Skeletal muscle tissue (tissue), 4 donors: ENCODE results near the gene COL15A1. TPM values are rescaled to one million over a fixed set of nuclear protein-coding genes. Genes with fewer than 3 reads are reported as not detected.

Experiments
- H3K27ac ChIP-seq: one replicate; pipeline ENCODE4 v1.7.0; 2013; ENCODE audit warnings: mild to moderate bottlenecking, low read depth, low read length, inconsistent platforms
- H3K27me3 ChIP-seq, 3 donors: one replicate each; pipeline ENCODE4 v1.7.0; 2013; ENCODE audit warnings: low read length in 3 of 3; ENCODE audit not compliant: control insufficient read depth in 3 of 3, insufficient read depth in 3 of 3
- H3K36me3 ChIP-seq, 3 donors: one replicate each; pipeline ENCODE4 v1.7.0; 2013; ENCODE audit warnings: low read length in 3 of 3; ENCODE audit not compliant: control insufficient read depth in 3 of 3, insufficient read depth in 3 of 3
- H3K4me1 ChIP-seq, 3 donors: one replicate each; pipeline ENCODE4 v1.7.0; 2013; ENCODE audit warnings: low read length in 3 of 3, mild to moderate bottlenecking in 3 of 3; ENCODE audit not compliant: control insufficient read depth in 3 of 3, insufficient read depth in 3 of 3
- H3K4me3 ChIP-seq, 3 donors: one replicate each; pipeline ENCODE4 v1.7.0; 2013; ENCODE audit warnings: low read length in 3 of 3
- H3K9ac ChIP-seq, 3 donors: one replicate each; pipeline ENCODE4 v1.7.0; 2013; ENCODE audit warnings: low read length in 3 of 3, mild to moderate bottlenecking in 3 of 3, moderate library complexity in 2 of 3, low read depth in 1 of 3
- H3K9me3 ChIP-seq, 3 donors: one replicate each; pipeline ENCODE4 v1.7.0; 2013; ENCODE audit warnings: low read length in 3 of 3; ENCODE audit not compliant: control insufficient read depth in 3 of 3
- total RNA-seq: library from RNA; depleted of rRNA; stranded (reverse); fragments of >200 nt; gene quantifications from one replicate; pipeline ENCODE4 v1.2.3, GENCODE V29; 2014
- donor health status: Osteomylitis.

The COL15A1 gene
- total RNA-seq, 1 donor from 2014 or later, result 178 TPM

GRCh38 chr9:99073985-99074901 lies 130.5 kb downstream of the COL15A1 start:
- H3K9me3 ChIP-seq, result no peaks in the 10 kb centered on the region
- H3K36me3 ChIP-seq, result peaks cover 0 to 3% (median 0%) of the 10 kb centered on the region in 3 donors
- no peak overlapping the region for H3K27ac ChIP-seq

DNA sequence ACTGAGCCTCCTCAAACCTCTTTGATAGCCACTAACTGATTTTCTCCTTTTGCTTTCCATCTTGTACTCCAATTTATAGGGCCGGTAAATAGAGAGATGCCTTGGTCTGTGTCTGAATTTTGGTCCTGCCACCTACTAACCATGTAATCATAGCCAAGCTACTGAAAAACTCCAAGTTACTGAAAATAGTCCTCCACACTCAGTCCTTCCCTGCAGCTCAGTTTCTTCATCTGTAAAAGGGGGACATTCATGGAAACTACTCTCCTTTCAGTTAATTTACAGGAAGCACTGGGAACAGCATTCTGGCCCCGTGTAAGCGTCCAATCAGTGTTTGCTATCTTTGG lies 131.2 kb downstream of the COL15A1 start:
- Histone ChIP-seq H3K36me3 (no peaks in the 10 kb centered on the region), H3K27ac (no peak overlapping the region), H3K9me3 (peaks cover 0 to 2% (median 0%) of the 10 kb centered on the region in 3 donors), H3K27me3 (no peaks in the 10 kb centered on the region), H3K4me3 (no peak overlapping the region), H3K4me1 (peaks cover 6 to 14% (median 12%) of the 10 kb centered on the region in 3 donors), H3K9ac (no peak overlapping the region)

More at GRCh38 chr9:99073985-99074901, 130.5 kb downstream of the COL15A1 start:
- Histone ChIP-seq H3K9ac (no peak overlapping the region), H3K4me1 (peaks cover 6 to 15% (median 14%) of the 10 kb centered on the region in 3 donors), H3K4me3 (no peak overlapping the region), H3K27me3 (no peaks in the 10 kb centered on the region)

- H3K27ac ChIP-seq, result no peak overlapping the region
- no peak overlapping the region for H3K9ac ChIP-seq
- no peaks in the 10 kb centered on the region for H3K27me3 ChIP-seq
- peaks cover 0 to 2% (median 0%) of the 10 kb centered on the region in 3 donors for H3K9me3 ChIP-seq
- H3K36me3 ChIP-seq, result no peaks in the 10 kb centered on the region
- peaks cover 6 to 14% (median 12%) of the 10 kb centered on the region in 3 donors for H3K4me1 ChIP-seq
- no peak overlapping the region for H3K4me3 ChIP-seq
Measured at GRCh38 chr9:99075246-99075912, 131.7 kb downstream of the COL15A1 start.

DNA sequence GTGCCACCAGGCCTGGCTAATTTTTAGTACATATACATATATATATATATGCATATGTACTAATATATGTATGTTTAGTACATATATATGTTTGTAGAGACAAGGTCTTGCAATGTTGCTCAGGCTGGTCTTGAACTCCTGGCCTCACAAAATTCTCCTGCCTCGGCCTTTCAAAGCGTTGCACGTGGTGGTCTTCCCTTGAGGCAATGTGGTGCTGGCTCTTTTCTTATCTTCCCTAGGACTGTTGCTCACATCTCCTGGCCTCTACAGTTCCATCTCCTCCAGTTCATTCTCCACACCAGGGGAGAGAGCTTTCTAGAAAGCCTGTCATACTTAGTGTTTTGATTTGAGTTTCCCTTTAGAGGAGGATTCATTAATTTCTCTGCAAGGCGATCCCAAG lies 132.3 kb downstream of the COL15A1 start:
- H3K36me3 ChIP-seq, result no peaks in the 10 kb centered on the region
- no peak overlapping the region for H3K9ac ChIP-seq
- no peak overlapping the region for H3K4me3 ChIP-seq
- H3K4me1 ChIP-seq, result peaks cover 6 to 14% (median 8%) of the 10 kb centered on the region in 3 donors
- H3K27me3 ChIP-seq, result no peaks in the 10 kb centered on the region
- peaks cover 0 to 2% (median 0%) of the 10 kb centered on the region in 3 donors for H3K9me3 ChIP-seq
- no peak overlapping the region for H3K27ac ChIP-seq

GRCh38 chr9:99076483-99077171 lies 132.9 kb downstream of the COL15A1 start:
- no peak overlapping the region for H3K9ac ChIP-seq
- H3K27ac ChIP-seq, result no peak overlapping the region
- no peaks in the 10 kb centered on the region for H3K27me3 ChIP-seq
- peaks cover 2 to 8% (median 6%) of the 10 kb centered on the region in 3 donors for H3K4me1 ChIP-seq
- no peak overlapping the region for H3K4me3 ChIP-seq
- H3K9me3 ChIP-seq, result peaks cover 0 to 2% (median 0%) of the 10 kb centered on the region in 3 donors
- H3K36me3 ChIP-seq, result no peaks in the 10 kb centered on the region

DNA sequence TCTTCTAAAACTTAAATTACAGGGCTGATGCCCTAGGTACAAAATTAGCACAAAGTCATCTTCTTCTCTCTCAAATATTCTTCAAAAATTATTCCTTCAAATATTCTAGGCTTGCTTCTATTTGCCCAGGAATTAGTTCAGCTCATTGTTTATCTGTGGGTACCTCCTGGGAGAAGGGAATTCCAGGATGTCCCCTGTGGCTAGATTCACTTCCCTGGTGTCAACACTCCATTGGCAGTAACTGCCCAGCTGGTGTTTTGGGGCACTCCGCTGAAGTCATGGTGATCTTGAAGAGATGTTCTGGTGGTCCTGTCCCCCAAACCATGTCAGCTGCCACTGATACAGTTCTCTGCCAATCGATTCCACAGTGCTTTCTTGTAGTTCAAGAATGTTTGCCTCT lies 135.0 kb downstream of the COL15A1 start:
- peaks cover 0 to 2% (median 0%) of the 10 kb centered on the region in 3 donors for H3K9me3 ChIP-seq
- H3K27ac ChIP-seq, result no peak overlapping the region
- no peak overlapping the region for H3K4me3 ChIP-seq
- H3K4me1 ChIP-seq, result peaks cover 0 to 6% (median 4%) of the 10 kb centered on the region in 3 donors
- H3K9ac ChIP-seq, result no peak overlapping the region
- H3K27me3 ChIP-seq, result no peaks in the 10 kb centered on the region
- H3K36me3 ChIP-seq, result no peaks in the 10 kb centered on the region

GRCh38 chr9:99079542-99079941 lies 135.8 kb downstream of the COL15A1 start:
- no peaks in the 10 kb centered on the region for H3K27me3 ChIP-seq
- H3K4me1 ChIP-seq, result peaks cover 0 to 6% (median 4%) of the 10 kb centered on the region in 3 donors
- H3K27ac ChIP-seq, result no peak overlapping the region
- H3K9ac ChIP-seq, result no peak overlapping the region
- no peak overlapping the region for H3K4me3 ChIP-seq
- peaks cover 0 to 2% (median 0%) of the 10 kb centered on the region in 3 donors for H3K9me3 ChIP-seq
- H3K36me3 ChIP-seq, result no peaks in the 10 kb centered on the region

DNA sequence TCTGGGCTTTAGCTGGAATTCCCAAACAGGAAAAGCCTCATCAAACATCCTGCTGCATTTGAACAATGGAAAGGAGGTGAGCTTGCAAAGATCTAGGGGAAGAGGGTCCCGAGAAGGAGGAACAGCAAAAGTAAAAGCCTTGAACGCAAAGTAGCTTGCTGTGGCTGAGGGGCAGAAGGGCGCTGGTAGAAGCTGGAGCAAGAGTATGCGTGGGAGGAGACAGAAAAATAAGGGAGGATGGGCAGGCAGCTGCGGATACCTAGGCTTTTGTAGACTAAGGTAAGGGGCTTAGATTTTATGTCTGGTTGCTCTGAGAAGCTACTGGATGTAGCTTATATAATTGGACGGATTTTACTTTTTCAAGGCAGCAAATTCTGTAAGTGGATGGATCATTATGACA lies 139.3 kb downstream of the COL15A1 start:
- Histone ChIP-seq H3K27ac (no peak overlapping the region), H3K4me3 (no peak overlapping the region), H3K9me3 (peaks cover 0 to 2% (median 0%) of the 10 kb centered on the region in 3 donors), H3K4me1 (peaks cover 3 to 5% (median 4%) of the 10 kb centered on the region in 3 donors), H3K36me3 (no peaks in the 10 kb centered on the region), H3K9ac (no peak overlapping the region), H3K27me3 (no peaks in the 10 kb centered on the region)

DNA sequence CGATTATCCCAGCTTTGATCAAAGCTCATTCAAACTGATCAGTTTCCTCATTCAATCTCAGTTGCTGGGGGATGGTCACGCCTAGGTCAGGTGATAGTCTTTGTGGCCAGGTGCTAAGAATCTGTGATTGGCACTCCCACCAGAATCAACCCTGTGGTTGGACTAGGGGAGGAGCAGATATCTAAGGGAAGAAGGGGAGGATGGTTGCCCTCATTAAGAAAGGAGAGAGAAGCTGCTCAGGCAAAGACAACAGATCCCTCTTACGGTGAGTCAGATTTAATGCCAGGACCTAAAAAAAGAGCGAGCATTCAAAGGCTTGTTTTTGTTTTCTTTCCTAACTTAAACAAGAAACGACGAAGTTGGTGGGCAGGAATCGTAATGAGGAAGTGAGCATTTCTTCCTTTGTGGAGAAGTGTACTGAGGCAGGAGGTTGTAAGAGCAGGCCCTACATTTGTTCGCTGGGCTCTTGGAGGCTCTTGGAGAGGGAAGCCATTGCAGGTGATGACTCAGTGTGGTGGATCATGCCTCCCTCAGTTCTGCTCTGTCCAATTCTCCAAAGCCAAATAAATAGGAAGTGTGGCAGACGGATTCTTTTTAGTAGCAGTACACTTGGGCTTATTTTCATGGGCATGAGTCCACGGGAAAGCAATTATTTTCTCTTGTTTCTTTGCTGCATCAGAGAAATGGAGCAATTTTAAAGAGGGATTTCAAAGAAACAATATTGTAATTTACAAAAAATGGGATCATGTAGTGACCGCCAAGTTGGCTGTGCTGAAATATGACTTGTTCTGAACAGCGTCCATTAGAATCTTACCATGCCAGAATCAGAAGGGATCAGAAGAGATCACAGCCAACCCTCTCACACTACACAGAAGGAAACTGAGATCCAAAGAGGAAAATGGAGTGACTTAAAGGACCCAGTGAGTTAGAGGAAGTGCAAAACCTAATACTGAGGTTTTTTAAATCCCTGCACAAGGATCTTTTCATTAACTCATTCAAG lies 142.5 kb downstream of the COL15A1 start:
- Histone ChIP-seq H3K9ac (no peak overlapping the region), H3K27me3 (no peaks in the 10 kb centered on the region), H3K27ac (no peak overlapping the region), H3K36me3 (no peaks in the 10 kb centered on the region), H3K4me3 (no peak overlapping the region), H3K4me1 (peaks cover 3 to 5% (median 4%) of the 10 kb centered on the region in 3 donors), H3K9me3 (no peaks in the 10 kb centered on the region)
